Measurements from ENCODE around the gene BMI1.

The BMI1 gene

GRCh38 chr10:22372298-22372697 lies 51.4 kb downstream of the BMI1 start:
- ChIA-PET POLR2A (interaction anchor here (1.5 kb wide), 1 partner anchor 65 kb away, joined by 5 read pairs; no protein-coding TSS in a partner anchor), CTCF (no interaction called here)

GRCh38 chr10:22372917-22373316 lies 52.0 kb downstream of the BMI1 start:
- ChIA-PET CTCF (no interaction called here), POLR2A (interaction anchor here (1.5 kb wide), 1 partner anchor 64 kb away, joined by 5 read pairs; no protein-coding TSS in a partner anchor)
- no peak for TF ChIP-seq ZNF384 (IDR thresholded peaks at IDR 0.05)
- no peak for TF ChIP-seq LEF1 (IDR thresholded peaks at IDR 0.05; ENCODE audit: borderline replicate concordance)
- TF ChIP-seq SUZ12 (IDR thresholded peaks at IDR 0.05) = no peak
- TF ChIP-seq TARDBP (IDR thresholded peaks at IDR 0.05) = no peak
- no peak for DNase-seq (ENCODE audit: extremely low spot score)

More at GRCh38 chr10:22372298-22372697, 51.4 kb downstream of the BMI1 start:
- no peak for TF ChIP-seq HDGF (IDR thresholded peaks at IDR 0.05; ENCODE audit: borderline replicate concordance)
- no peak for TF ChIP-seq ZNF384 (IDR thresholded peaks at IDR 0.05)
- no peak for TF ChIP-seq BHLHE40 (IDR thresholded peaks at IDR 0.05; ENCODE audit: borderline replicate concordance)
- no peak for TF ChIP-seq FOXA1 (IDR thresholded peaks at IDR 0.05)
- no peak for TF ChIP-seq CTBP1 (IDR thresholded peaks at IDR 0.05; ENCODE audit: borderline replicate concordance)
- TF ChIP-seq FOXM1 (IDR thresholded peaks at IDR 0.05; ENCODE audit: borderline replicate concordance) = no peak
- TF ChIP-seq FOXK2 (IDR thresholded peaks at IDR 0.05) = no peak
- TF ChIP-seq SUZ12 (IDR thresholded peaks at IDR 0.05) = no peak
- TF ChIP-seq SP1 (IDR thresholded peaks at IDR 0.05) = no peak
- TF ChIP-seq TARDBP (IDR thresholded peaks at IDR 0.05) = no peak
- no peak for TF ChIP-seq L3MBTL2 (conservative IDR thresholded peaks at IDR 0.05)
- TF ChIP-seq LEF1 (IDR thresholded peaks at IDR 0.05; ENCODE audit: borderline replicate concordance) = no peak
- TF ChIP-seq ELF4 (IDR thresholded peaks at IDR 0.05) = no peak
- TF ChIP-seq ARNT (IDR thresholded peaks at IDR 0.05) = no peak
- TF ChIP-seq PKNOX1 (IDR thresholded peaks at IDR 0.05) = no peak
- no peak for TF ChIP-seq NFRKB (IDR thresholded peaks at IDR 0.05)
- DNase-seq (ENCODE audit: extremely low spot score) = no peak

- no peak for DNase-seq (ENCODE audit: extremely low spot score)
- CTCF ChIA-PET = no interaction called here
- TF ChIP-seq ELF4 (IDR thresholded peaks at IDR 0.05) = no peak
- no peak for TF ChIP-seq ZNF384 (IDR thresholded peaks at IDR 0.05)
- TF ChIP-seq HDGF (IDR thresholded peaks at IDR 0.05; ENCODE audit: borderline replicate concordance) = no peak
- TF ChIP-seq PKNOX1 (IDR thresholded peaks at IDR 0.05) = no peak
- TF ChIP-seq L3MBTL2 (conservative IDR thresholded peaks at IDR 0.05) = no peak
- TF ChIP-seq FOXK2 (IDR thresholded peaks at IDR 0.05) = no peak
- no peak for TF ChIP-seq BHLHE40 (IDR thresholded peaks at IDR 0.05; ENCODE audit: borderline replicate concordance)
- TF ChIP-seq CTBP1 (IDR thresholded peaks at IDR 0.05; ENCODE audit: borderline replicate concordance) = no peak
- TF ChIP-seq FOXA1 (IDR thresholded peaks at IDR 0.05) = no peak
- TF ChIP-seq NFRKB (IDR thresholded peaks at IDR 0.05) = no peak
- TF ChIP-seq LEF1 (IDR thresholded peaks at IDR 0.05; ENCODE audit: borderline replicate concordance) = no peak
- POLR2A ChIA-PET = no interaction called here
Observed at GRCh38 chr10:22374489-22375126, 53.7 kb downstream of the BMI1 start.

GRCh38 chr10:22379059-22379458 lies 58.2 kb downstream of the BMI1 start:
- ChIA-PET POLR2A (interaction anchor here (2.4 kb wide), 1 partner anchor 39 kb away, joined by 7 read pairs; no protein-coding TSS in a partner anchor), CTCF (no interaction called here)
- TF ChIP-seq ZNF384 (IDR thresholded peaks at IDR 0.05) = no peak
- TF ChIP-seq FOXK2 (IDR thresholded peaks at IDR 0.05) = no peak
- TF ChIP-seq HDGF (IDR thresholded peaks at IDR 0.05; ENCODE audit: borderline replicate concordance) = no peak
- TF ChIP-seq BHLHE40 (IDR thresholded peaks at IDR 0.05; ENCODE audit: borderline replicate concordance) = no peak
- no peak for TF ChIP-seq CTBP1 (IDR thresholded peaks at IDR 0.05; ENCODE audit: borderline replicate concordance)
- TF ChIP-seq LEF1 (IDR thresholded peaks at IDR 0.05; ENCODE audit: borderline replicate concordance) = no peak
- TF ChIP-seq FOXA1 (IDR thresholded peaks at IDR 0.05) = no peak
- no peak for TF ChIP-seq ARNT (IDR thresholded peaks at IDR 0.05)
- no peak for TF ChIP-seq TARDBP (IDR thresholded peaks at IDR 0.05)
- no peak for TF ChIP-seq PKNOX1 (IDR thresholded peaks at IDR 0.05)
- TF ChIP-seq ELF4 (IDR thresholded peaks at IDR 0.05) = no peak
- no peak for TF ChIP-seq SP1 (IDR thresholded peaks at IDR 0.05)
- TF ChIP-seq FOXM1 (IDR thresholded peaks at IDR 0.05; ENCODE audit: borderline replicate concordance) = no peak
- no peak for TF ChIP-seq L3MBTL2 (conservative IDR thresholded peaks at IDR 0.05)
- TF ChIP-seq SUZ12 (IDR thresholded peaks at IDR 0.05) = no peak
- no peak for TF ChIP-seq NFRKB (IDR thresholded peaks at IDR 0.05)
- no peak for DNase-seq (ENCODE audit: extremely low spot score)

Measured in HEK293T (cell line).